Activated B cell treated with CpG ODN at 0.5 μM for 24 hours (primary cell): Measurements from ENCODE around the gene TIAM1. TPM values are rescaled to one million over a fixed set of nuclear protein-coding genes. Genes with fewer than 3 reads are reported as not detected.

Source experiments
- ATAC-seq: fragments of 200-7000 bp; cut with Tn5 transposase; one replicate; pipeline ENCODE4 v1.10.0; 2021; ENCODE audit warnings: low read depth, mild to moderate bottlenecking, moderate library complexity
- CTCF ChIA-PET: fragments of 350-600 bp; sonication (Branson Sonifier 250); formaldehyde crosslinking; loops from one replicate; lab custom pipeline; 2021; ENCODE audit warnings: antibody characterized with exemption; lab: Charles Lee
- POLR2A ChIA-PET: fragments of 350-600 bp; sonication (Branson Sonifier 250); formaldehyde crosslinking; loops from one replicate; lab custom pipeline; 2021; ENCODE audit warnings: antibody characterized with exemption; lab: Charles Lee
- DNase-seq: peaks from one replicate; pipeline ENCODE4 v3.0.0; 2022
- H3K27ac Mint-ChIP-seq: one replicate; pipeline ENCODE4 v1.8.0; 2020; ENCODE audit warnings: mixed read lengths
- H3K27me3 Mint-ChIP-seq: one replicate; pipeline ENCODE4 v1.8.0; 2021; ENCODE audit warnings: mixed read lengths
- H3K36me3 Mint-ChIP-seq: one replicate; pipeline ENCODE4 v1.8.0; 2021; ENCODE audit warnings: low read depth, mixed read lengths
- H3K4me1 Mint-ChIP-seq: one replicate; pipeline ENCODE4 v1.8.0; 2021; ENCODE audit warnings: mixed read lengths
- H3K4me3 Mint-ChIP-seq: one replicate; pipeline ENCODE4 v1.8.0; 2020; ENCODE audit warnings: mild to moderate bottlenecking, mixed read lengths
- H3K9me3 Mint-ChIP-seq: one replicate; pipeline ENCODE4 v1.8.0; 2020; ENCODE audit warnings: mixed read lengths
- intact Hi-C: fragments of 100-400 bp; cut with micrococcal nuclease; formaldehyde crosslinking; loops from one replicate; pipeline ENCODE4 v1.15.1; 2024
- total RNA-seq: library from RNA; stranded (reverse); gene quantifications from 2 replicates; pipeline ENCODE4 v1.2.3, GENCODE V29; 2022
- TF ChIP-seq, protein P1 (sequence below): fragments of 200-600 bp; IDR thresholded peaks from one replicate; pipeline ENCODE4 v1.8.0; 2022; ENCODE audit warnings: antibody characterized with exemption, mild to moderate bottlenecking

TIAM1 gene
- total RNA-seq, 1 donor from 2014 or later, result 0.84 TPM

- ChIA-PET POLR2A (no interaction called here), CTCF (no interaction called here)
- H3K27me3 Mint-ChIP-seq, result no peaks in the 10 kb centered on the region
- no peaks in the 10 kb centered on the region for H3K4me1 Mint-ChIP-seq
- H3K9me3 Mint-ChIP-seq, result peaks cover 3% of the 10 kb centered on the region
- no peak for DNase-seq
- TF ChIP-seq, protein P1, sequence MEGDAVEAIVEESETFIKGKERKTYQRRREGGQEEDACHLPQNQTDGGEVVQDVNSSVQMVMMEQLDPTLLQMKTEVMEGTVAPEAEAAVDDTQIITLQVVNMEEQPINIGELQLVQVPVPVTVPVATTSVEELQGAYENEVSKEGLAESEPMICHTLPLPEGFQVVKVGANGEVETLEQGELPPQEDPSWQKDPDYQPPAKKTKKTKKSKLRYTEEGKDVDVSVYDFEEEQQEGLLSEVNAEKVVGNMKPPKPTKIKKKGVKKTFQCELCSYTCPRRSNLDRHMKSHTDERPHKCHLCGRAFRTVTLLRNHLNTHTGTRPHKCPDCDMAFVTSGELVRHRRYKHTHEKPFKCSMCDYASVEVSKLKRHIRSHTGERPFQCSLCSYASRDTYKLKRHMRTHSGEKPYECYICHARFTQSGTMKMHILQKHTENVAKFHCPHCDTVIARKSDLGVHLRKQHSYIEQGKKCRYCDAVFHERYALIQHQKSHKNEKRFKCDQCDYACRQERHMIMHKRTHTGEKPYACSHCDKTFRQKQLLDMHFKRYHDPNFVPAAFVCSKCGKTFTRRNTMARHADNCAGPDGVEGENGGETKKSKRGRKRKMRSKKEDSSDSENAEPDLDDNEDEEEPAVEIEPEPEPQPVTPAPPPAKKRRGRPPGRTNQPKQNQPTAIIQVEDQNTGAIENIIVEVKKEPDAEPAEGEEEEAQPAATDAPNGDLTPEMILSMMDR, result no peak
- intact Hi-C loops, result no loop called here
- no peak overlapping the region for H3K27ac Mint-ChIP-seq
- ATAC-seq, result no peak
- H3K4me3 Mint-ChIP-seq, result no peak overlapping the region
- H3K36me3 Mint-ChIP-seq, result no peaks in the 10 kb centered on the region
Measured at GRCh38 chr21:31364253-31364945, 20.3 kb upstream of the TIAM1 start.

DNA sequence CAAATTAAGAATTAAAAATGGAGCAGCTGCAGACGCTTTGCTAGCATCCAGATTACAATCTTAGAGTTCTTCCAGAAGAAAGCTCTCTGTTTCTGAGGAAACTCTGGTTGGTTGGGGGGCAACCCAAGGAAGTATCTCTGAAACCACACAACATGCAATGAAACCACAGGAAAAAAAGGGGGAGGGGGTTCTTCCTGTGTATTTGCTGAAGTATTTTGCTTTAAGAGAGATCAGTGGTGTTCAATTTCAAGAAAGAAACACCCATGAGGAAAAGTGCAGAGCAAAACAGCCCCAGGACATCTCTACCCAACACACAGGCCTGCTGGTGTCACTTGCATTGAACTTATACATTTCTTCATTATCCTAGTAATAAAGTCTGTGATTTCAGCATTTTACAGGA lies 19.7 kb upstream of the TIAM1 start:
- H3K36me3 Mint-ChIP-seq, result no peaks in the 10 kb centered on the region
- intact Hi-C loops, result no loop called here
- H3K4me3 Mint-ChIP-seq, result no peak overlapping the region
- no peak for DNase-seq
- peaks cover 5% of the 10 kb centered on the region for H3K9me3 Mint-ChIP-seq
- no peak for ATAC-seq
- no peaks in the 10 kb centered on the region for H3K27me3 Mint-ChIP-seq
- POLR2A ChIA-PET, result no interaction called here
- H3K27ac Mint-ChIP-seq, result no peak overlapping the region
- CTCF ChIA-PET, result no interaction called here
- H3K4me1 Mint-ChIP-seq, result no peaks in the 10 kb centered on the region
- TF ChIP-seq, protein P1, result no peak

DNA sequence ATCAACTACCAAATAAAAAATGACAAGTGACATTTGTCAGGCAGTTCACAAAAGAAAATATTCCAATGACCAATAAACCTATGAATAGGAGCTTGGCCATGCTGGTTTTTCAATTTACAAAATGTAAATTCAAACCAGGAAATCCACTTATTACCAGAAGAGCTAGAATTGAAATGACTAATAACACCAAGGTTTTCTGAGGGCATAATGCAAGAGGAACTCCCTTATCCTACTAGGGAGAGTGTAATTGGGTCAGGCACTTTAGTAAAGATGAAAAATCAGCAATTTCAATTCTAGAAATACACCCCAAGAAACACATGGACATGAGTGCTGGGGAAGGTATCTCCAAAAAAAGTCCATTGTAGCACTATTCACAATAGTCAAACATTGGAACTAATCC lies 16.7 kb upstream of the TIAM1 start:
- Mint-ChIP-seq H3K27ac (no peak overlapping the region), H3K36me3 (no peaks in the 10 kb centered on the region), H3K4me1 (no peaks in the 10 kb centered on the region), H3K4me3 (no peak overlapping the region), H3K9me3 (peaks cover 5% of the 10 kb centered on the region), H3K27me3 (no peaks in the 10 kb centered on the region)
- ChIA-PET POLR2A (no interaction called here), CTCF (no interaction called here)
- no peak for ATAC-seq
- no peak for DNase-seq
- TF ChIP-seq, protein P1, result no peak
- intact Hi-C loops, result no loop called here

GRCh38 chr21:31358158-31358557 lies 14.1 kb upstream of the TIAM1 start:
- no peak overlapping the region for H3K4me3 Mint-ChIP-seq
- ChIA-PET CTCF (no interaction called here), POLR2A (no interaction called here)
- H3K27ac Mint-ChIP-seq, result no peak overlapping the region
- H3K27me3 Mint-ChIP-seq, result no peaks in the 10 kb centered on the region
- peaks cover 5% of the 10 kb centered on the region for H3K9me3 Mint-ChIP-seq
- H3K36me3 Mint-ChIP-seq, result no peaks in the 10 kb centered on the region
- ATAC-seq, result no peak
- TF ChIP-seq, protein P1, result no peak
- no peaks in the 10 kb centered on the region for H3K4me1 Mint-ChIP-seq
- no peak for DNase-seq
- intact Hi-C loops, result no loop called here

DNA sequence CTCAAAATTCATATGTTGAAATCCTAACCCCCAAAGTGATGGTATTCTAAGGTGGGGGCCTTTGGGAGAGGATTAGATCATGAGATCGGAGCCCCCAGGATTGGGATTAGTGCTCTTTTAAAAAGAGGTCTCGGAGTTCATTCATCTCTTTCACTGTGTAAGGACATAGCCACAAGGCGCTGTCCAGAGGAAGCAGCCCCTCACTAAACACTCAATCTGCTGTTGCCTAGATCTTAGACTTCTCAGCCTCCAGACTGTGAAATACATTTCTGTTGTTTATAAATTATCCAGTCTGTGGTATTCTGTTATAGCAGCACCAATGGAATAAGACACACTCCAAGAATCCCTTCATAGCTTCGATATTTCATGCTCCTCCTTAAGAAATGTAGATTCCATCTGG lies 12.4 kb upstream of the TIAM1 start:
- intact Hi-C loops, result no loop called here
- Mint-ChIP-seq H3K27ac (no peak overlapping the region), H3K27me3 (no peaks in the 10 kb centered on the region), H3K36me3 (no peaks in the 10 kb centered on the region), H3K4me1 (no peaks in the 10 kb centered on the region), H3K9me3 (peaks cover 5% of the 10 kb centered on the region), H3K4me3 (no peak overlapping the region)
- TF ChIP-seq, protein P1, result no peak
- ATAC-seq (no peak), DNase-seq (no peak)
- POLR2A ChIA-PET, result no interaction called here
- CTCF ChIA-PET, result no interaction called here
